Skin epidermis (tissue), 12 donors: ENCODE measurements around the gene ACAD11.
"Not testable (repeated sequence)": the region's sequence is repeated elsewhere in the genome, so short reads cannot be mapped to it uniquely, and the experiment has no call there.

Experiments
- H3K27ac ChIP-seq, 21 experiments: fragments of 200-600 bp; sonication (generic) in 11 of 21; one replicate each; pipeline ENCODE4 v1.5.0; 2020; ENCODE audit warnings: mild to moderate bottlenecking in 3 of 21, inconsistent platforms in 2 of 21, moderate library complexity in 2 of 21
- H3K4me3 ChIP-seq, 7 experiments: fragments of 200-600 bp; sonication (generic) in 2 of 7; one replicate each; pipeline ENCODE4 v1.5.0; 2020; ENCODE audit warnings: inconsistent platforms in 2 of 7, mild to moderate bottlenecking in 2 of 7, moderate library complexity in 1 of 7

ACAD11 gene

DNA sequence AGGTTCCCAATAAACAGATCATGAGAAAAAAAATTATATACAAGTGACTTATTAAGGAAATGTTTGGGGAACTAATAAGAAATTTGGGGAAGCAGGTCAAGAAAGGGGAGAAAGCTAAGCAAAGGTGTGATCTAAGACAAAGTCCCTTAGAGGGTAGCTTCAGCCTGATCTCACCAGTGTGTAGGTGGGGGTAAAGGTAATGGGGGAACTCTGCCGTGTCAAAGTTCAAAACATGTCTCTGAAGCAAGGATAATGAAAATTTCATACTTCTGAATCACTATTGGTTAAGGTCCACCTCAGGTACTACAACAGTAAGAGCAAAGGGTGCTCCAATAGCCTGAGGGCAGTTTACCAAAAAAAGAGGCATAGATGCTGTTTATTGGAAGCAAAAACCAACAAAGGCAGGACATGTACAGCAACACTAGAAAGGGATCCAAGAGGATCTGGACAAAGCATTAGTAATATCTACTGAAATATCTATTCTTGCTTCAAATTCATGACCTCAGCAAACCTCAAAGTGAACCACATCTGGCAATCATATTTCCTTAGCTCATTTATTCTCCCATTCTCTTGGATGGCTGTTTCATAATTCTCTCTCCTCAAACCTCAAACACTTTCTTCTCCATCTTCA lies 6.9 kb downstream of the ACAD11 start:
- H3K4me3 ChIP-seq: no peak overlapping the region
- no peak overlapping the region for H3K27ac ChIP-seq

DNA sequence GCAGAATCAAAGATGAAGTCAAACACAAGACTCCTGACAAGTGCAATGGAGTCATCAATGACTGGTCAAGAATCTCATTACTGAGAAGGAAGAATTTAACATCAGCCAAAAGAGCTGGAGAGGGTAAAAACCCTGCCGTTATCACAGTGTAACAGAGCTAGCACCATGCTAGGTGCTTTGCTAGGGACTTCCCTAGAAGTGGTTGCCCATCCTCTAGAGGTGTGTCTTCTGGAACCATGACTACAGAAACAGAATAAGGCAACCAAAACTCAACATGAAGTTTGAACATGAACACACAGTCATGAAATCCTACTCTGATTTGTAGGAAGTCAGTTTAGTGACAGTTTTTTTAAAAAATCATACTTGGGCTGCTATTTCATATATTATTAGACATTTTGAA lies 9.5 kb downstream of the ACAD11 start:
- H3K27ac ChIP-seq: no peak overlapping the region
- H3K4me3 ChIP-seq: no peak overlapping the region

DNA sequence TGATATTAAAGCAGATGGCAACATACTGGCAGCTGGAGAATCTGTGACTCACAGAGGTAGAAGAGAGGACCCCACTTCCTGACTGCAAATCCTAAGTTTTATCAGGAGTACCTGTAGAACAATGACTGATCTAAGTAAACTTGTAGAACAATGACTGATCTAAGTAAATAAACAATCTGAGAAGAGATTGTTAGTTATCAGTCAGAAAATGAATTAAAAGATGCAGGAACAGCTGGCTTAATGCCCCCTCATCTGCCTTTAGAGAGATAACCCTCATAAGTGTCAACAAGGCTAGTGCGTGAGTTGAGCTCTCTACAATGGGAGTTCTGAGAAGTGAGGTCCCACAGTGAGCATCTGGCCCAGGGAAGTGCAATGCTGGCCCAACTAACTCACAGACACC lies 14.6 kb downstream of the ACAD11 start:
- H3K4me3 ChIP-seq: no peak overlapping the region

DNA sequence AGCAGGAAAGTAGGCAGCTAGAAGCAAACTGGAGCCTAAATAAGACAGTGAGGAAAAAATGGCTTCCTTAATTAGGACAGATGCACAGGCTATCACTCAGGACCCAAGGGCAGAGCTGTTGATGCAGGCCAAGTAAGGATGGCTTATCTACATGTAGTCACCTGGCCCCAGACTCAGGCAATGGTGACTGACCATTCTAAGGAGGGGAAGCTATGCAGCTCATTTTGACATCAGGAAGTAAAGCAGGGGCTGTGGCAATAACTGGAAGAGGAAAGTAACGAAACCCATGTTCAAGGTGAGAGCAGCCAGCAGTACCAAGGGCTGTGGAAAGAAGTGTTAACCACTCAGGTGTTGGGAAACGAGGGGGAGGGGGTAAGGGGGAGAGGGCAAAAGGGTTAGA lies 16.2 kb downstream of the ACAD11 start:
- H3K4me3 ChIP-seq: no peak overlapping the region
- H3K27ac ChIP-seq: no peak overlapping the region

More for the DNA sequence above, 14.6 kb downstream of the ACAD11 start:
- H3K27ac ChIP-seq: peak overlapping the region in 1 of 21 experiments; percentile 35

DNA sequence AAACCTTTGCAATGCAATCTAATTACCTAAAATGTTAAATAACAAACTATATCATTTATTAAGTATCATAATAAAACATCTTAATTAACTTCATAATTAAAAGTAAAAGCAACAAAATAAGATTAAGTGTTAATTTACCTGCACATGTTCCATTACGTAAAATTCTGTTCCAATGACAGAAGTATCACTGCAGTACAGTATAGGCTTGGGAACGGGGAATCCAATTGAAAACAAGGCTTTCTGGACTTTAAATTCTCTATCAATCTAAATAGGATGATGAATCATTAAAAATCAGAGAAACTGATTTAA lies 17.1 kb downstream of the ACAD11 start:
- no peak overlapping the region for H3K27ac ChIP-seq
- no peak overlapping the region for H3K4me3 ChIP-seq

DNA sequence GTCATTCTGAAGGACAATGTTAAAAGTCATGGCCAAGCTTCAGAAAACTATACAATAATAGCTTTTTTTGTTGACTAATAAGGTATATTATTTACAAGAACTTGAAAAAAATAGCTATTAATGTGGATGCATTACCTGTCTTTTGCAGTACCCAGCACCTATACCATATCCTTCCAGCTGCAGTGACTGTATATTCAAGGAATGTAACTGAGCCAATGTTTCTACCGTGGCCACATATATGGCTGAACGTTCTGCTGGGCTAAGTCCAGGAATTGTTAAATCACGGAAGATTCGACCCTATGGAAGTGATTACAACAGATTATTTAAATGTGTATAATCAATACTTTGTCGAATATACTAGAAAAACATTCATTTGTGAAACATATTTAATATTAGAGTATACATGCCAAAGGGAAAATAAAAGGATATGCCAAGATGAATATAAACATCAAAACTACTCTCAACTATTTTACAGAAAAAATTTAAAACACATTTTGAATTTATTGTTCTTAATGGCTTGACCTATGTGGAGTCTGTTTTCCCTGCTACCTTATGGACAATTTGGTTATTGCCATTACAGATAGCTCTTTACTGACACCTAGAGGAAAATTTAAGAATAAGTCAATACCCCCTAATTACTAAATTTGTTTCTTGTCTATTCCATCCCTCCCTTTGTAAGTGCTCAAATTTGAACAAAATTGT lies 17.6 kb downstream of the ACAD11 start:
- peak overlapping the region in 1 of 21 experiments; percentile 11 for H3K27ac ChIP-seq

DNA sequence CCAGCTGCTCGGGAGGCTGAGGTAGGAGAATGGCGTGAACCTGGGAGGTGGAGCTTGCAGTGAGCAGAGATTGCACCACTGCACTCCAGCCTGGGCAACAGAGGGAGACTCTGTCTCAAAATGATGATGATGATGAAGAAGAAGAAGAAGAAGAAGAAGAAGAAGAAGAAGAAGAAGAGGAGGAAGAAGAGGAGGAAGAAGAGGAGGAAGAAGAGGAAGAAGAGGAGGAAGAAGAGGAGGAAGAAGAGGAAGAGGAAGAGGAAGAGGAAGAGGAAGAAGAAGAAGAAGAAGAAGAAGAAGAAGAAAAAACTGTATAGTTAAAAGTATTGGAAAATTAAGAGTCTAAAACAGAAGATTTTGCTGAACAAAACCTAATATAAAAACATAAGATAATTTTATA lies 18.2 kb downstream of the ACAD11 start:
- not testable (repeated sequence) for H3K27ac ChIP-seq, H3K4me3 ChIP-seq

More for the DNA sequence above, 17.6 kb downstream of the ACAD11 start:
- H3K4me3 ChIP-seq: no peak overlapping the region

DNA sequence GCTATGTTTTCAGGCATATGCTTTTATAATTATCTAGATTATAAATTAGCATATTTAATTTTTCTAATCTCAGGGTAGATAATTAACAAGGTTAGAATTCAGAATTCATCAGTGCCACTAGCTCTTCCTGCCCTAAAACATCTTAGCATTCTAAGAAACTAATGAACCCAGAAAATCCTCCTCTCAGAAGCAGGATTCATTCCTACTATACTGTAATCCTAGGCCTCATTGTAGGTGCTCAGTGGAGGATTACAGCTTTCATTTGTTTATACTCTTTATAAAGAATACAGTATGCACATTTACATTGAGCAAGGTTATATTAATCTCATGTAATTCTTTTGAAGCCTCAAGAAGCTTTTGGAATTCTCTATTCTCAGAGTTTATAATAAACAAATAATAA lies 20.9 kb downstream of the ACAD11 start:
- peak overlapping the region in 2 of 21 experiments; percentile 24 to 25 for H3K27ac ChIP-seq
- H3K4me3 ChIP-seq: no peak overlapping the region

DNA sequence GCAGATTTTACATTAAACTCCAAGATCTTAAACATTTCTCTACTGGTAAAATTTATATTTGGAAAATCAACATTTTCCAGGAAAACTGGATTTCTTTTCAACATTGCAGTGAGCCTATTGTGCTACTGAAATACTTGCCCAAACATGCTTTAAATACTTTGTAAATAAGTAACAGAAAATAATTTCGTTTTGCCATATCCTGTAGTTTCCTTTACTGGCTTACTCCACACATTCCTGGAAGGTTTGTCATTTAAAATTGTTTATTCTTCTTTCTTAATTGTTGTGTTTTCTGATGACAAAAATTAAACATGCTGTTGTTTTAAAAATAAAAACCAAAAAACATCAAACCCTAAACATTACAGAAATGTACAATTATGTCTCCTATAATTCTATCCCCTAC lies 22.0 kb downstream of the ACAD11 start:
- peak overlapping the region in 4 of 21 experiments; percentile 17 to 58 (median 41) for H3K27ac ChIP-seq
- H3K4me3 ChIP-seq: no peak overlapping the region

DNA sequence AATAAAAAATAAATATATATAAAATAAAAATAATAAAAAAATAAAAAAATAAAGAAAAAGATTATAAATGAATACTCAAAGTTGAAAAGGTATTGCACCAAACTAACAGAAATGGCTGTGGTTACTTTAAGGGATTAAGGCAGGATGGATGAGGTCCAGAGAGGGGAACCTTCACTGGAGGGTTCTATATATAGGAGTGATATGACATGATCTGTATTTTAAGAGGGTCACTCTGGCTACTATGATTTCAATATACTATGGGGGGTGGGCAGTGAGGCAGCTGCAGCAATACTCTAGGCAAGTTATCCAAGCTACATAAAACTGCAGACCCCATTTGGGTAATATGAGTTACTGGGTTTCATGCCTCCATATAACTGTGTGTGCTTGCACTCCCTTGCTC lies 24.6 kb downstream of the ACAD11 start:
- Histone ChIP-seq H3K27ac (no peak overlapping the region), H3K4me3 (no peak overlapping the region)

DNA sequence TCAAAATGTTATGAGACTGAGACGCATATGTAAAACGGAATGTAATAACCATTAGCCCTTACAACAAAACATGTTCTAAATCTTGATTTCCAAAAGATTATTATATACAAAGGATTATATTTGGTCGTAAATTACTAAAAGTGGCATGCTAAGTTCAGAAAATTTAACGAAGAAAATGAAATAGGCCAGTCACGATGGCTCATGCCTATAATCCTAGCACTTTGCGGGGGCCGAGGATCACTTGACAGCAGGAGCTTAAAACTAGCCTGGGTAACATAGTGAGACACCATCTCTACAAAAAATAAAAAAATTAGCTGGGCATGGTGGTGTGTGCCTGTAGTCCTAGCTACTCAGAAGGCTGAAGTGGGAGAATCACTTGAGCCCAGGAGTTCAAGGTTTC lies 29.0 kb downstream of the ACAD11 start:
- no peak overlapping the region for H3K27ac ChIP-seq
- no peak overlapping the region for H3K4me3 ChIP-seq

DNA sequence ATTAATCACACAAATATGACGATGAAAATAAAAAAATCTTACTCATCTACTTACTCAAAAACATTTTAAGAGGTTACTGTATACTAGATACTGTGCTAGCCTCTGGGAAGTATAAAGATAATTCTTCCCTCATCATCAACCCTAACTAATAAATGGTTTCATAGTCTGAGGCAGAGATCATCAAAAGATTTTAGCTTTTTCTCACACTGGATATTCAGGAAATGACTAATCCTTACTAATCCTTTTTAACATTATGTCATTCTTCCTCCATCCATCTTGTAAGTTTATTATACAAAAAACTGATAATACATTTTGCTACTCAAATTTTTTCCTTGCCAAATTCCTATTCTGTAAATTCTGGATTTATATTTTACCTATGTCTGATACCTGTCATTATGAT lies 29.7 kb downstream of the ACAD11 start:
- Histone ChIP-seq H3K27ac (peak overlapping the region in 4 of 21 experiments; percentile 2 to 34 (median 15)), H3K4me3 (no peak overlapping the region)

DNA sequence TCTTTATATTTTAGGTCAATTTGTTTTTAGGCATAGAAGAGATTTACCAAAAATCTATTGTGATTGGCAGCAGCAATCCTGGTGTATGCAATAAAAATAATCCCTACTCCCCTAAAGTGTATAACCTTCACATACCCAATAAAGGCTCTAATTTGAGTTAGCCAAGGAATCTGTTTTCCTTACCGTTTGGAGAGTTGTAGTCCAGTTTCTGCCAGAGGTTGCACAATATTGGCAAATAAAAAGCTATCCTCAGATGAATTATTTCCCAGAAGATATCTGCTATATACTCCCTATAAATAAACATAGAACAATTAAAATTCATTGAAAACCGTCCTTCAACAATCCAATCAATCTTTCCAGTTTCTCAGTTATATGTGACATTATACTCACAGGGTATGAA lies 31.5 kb downstream of the ACAD11 start:
- no peak overlapping the region for H3K4me3 ChIP-seq
- no peak overlapping the region for H3K27ac ChIP-seq

DNA sequence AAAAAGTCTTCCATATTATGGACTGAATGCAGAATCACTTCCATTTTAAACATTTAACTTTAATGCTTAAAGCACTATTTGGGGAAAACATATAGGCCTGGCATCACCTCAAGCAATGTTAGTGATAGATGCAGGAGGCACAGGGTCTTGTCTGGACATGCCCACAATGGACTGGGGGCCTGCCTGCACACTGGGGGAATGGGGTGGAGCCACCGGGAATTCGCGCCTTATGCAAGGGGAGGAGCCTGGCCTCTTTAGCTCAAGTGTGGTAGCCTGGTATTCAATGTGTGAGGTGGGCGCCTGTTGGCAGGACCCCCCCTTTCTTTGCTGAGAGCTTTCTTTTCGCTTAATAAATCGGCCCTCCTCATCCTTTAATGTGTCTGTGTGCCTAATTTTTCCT lies 32.7 kb downstream of the ACAD11 start:
- no peak overlapping the region for H3K4me3 ChIP-seq
- H3K27ac ChIP-seq: no peak overlapping the region

DNA sequence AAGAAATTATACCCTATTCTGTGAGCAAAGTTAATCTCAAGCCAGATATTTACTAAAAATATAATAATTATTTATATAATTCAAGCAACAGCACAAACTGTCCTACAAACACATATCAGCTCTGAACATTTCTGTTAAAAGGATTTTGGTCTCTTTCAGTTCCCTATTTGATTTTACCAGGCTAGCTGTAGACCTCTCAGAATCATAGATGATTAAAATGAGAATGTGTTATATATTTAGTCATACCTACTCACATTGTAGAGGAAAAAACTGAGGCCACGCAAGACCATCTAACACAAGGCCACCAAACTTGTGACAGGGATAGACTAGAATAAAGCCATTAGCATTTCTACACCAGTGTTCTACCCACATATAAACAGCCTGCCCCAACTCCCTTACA lies 34.0 kb downstream of the ACAD11 start:
- Histone ChIP-seq H3K4me3 (no peak overlapping the region), H3K27ac (no peak overlapping the region)

DNA sequence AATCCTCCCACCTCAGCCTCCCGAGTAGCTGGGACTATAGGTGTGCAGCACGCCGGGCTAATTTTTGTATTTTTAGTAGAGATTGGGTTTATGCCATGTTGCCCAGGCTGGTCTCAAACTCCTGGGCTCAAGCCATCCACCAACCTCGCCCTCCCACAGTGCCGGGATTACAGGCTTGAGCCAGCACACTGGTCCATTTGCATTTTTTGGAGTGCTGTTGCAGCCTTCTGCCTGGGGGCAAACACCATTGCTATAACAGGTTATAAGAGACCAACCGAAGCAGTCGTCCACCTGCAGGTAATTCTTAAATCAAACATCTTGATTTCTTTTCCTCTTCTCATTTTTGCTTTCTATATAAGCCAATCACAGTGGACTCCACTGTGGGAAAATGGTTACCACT lies 34.8 kb downstream of the ACAD11 start:
- Histone ChIP-seq H3K4me3 (no peak overlapping the region), H3K27ac (no peak overlapping the region)

DNA sequence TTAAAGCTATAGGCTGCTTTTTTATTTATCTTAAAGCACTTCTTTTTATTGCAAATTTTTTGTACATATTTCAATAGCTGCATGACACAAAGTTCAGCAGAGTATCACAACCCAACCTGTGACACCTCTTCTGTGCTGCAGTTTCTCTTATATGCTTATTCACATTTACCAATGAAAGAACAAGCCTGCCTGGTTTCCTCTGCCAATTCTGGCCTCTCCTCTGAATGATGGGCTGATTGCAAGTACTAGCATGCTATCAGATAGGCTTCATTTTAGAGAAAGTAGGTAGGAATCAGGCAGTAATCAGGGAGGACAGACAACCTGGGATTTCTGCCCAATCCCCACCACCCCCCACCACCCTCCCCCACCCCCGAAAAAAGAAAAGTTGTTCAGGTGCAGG lies 36.0 kb downstream of the ACAD11 start:
- H3K4me3 ChIP-seq: no peak overlapping the region
- H3K27ac ChIP-seq: peak overlapping the region in 6 of 21 experiments; percentile 19 to 50 (median 26)

DNA sequence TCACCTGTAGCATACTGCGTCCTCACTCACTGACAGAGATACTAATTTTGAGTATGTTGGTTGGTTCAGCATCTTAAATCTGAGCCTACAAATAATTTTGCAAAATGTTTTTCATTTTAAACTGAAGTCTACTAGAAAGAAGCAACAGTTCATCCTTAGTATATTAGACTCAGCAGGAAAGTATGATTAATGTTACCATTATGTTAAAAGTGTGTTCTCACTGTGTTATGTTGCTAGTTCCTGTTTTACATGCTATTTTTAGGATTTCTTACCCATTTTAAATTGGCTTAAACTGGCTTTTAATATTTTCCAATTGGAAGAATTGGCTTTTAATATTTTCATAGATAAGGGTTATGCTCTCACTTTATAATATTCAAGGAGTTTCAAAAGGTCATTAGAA lies 36.8 kb downstream of the ACAD11 start:
- Histone ChIP-seq H3K27ac (peak overlapping the region in 3 of 21 experiments; percentile 5 to 16 (median 9)), H3K4me3 (no peak overlapping the region)

DNA sequence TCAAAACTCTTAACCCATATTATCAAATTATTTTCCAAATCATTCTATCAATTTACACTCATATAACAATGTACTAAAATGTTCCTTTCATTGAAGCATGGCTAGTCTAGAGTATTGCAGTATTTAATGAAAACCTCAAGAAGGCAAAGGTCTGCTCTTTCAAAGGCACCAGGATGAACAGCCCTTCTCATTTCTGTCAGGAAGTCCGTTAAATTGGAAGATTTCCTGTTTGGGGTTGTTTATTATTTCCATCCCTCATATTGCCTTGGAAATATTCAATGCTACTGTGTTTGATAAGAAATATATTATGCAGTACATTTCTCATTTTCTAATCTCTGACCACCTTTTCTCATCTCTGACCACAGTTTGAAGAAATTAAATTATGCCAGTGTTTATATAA lies 37.5 kb downstream of the ACAD11 start:
- H3K27ac ChIP-seq: peak overlapping the region in 2 of 21 experiments; percentile 5 to 16
- H3K4me3 ChIP-seq: no peak overlapping the region

DNA sequence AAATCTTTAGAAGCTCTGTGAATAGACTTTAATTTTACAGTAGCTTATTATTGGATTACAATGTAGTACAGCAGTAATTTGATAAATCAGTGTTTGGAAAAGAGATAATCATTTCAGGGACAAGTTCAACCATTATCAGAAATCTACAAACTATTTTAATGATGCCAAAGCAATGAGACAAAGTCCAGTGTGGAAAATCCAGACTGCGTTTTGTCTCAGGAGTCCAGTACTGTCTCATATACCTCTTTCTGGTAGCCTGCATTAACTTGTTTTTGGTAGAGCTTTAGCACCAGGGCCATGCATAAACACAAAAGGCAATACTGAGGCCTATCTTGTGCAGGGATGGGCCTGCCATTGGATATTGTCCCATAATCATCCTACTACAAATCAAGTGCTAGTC lies 42.8 kb downstream of the ACAD11 start:
- Histone ChIP-seq H3K27ac (no peak overlapping the region), H3K4me3 (no peak overlapping the region)

DNA sequence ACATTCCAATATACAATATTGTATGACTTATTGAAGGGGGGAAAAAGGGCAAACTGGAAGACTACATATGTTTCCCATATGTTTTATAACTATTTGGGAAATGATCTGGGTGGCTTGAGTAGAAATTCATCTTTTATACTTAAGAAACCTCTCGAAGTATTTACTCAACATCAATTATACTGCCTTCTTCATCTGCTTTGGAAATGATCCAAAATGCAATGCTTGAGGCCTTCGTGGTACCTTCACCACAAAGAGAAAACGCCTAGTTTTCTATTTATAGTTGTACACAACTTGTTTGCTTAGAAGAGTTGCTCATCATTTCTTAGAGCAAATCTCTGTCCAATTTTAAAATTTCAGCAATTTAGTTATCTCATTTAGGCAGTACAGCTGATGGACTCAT lies 43.7 kb downstream of the ACAD11 start:
- Histone ChIP-seq H3K27ac (no peak overlapping the region), H3K4me3 (no peak overlapping the region)

DNA sequence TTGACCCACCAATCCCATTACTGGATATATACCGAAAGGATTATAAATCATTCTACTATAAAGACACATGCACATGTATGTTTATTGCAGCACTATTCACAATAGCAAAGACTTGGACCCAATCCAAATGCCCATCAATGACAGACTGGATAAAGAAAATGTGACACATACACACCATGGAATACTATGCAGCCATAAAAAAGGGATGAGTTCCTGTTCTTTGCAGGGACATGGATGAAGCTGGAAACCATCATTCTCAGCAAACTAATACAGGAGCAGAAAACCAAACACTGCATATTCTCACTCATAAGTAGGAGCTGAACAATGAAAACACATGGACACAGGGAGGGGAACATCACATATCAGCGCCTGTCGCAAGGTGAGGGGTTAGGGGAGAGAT lies 44.3 kb downstream of the ACAD11 start:
- not testable (repeated sequence) for H3K27ac ChIP-seq, H3K4me3 ChIP-seq
